H54 (cell line): ENCODE data around the gene ATAD3A.
"Not testable (repeated sequence)": the region's sequence is repeated elsewhere in the genome, so short reads cannot be mapped to it uniquely, and the experiment has no call there.

Source experiments
- DNase-seq: peaks from one replicate; pipeline ENCODE4 v3.0.0; 2011; ENCODE audit warnings: low spot score, mixed read lengths; ENCODE audit not compliant: insufficient read length
- FAIRE-seq: peaks from 3 replicates; lab custom pipeline; 2011; peaks lifted over from hg19 to GRCh38; lab: Jason Lieb, UNC
- POLR2A ChIP-seq: IDR thresholded peaks from 2 replicates; pipeline ENCODE4 v1.6.1; 2011; ENCODE audit warnings: low read depth, mild to moderate bottlenecking, low read length

ATAD3A gene

DNA sequence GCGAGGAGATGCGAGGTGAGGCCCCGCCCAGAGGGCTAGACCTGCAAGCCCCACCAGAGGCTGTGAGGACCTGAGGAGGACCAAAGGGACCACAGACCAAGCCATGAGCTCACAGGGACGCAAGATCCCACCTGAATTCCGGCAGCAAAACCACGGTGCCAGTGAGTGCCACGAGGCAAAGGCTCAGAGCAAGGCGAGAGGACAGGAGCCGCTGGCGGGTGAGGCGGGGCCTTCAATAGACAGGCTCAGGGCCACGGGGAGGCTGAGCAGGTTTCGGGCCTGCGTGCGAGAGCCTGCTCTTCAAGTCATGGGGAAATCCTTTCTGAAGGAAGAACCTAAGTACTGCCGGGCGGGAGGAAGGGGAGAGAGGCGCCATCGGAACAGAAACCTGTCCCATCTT lies 35.5 kb downstream of the ATAD3A start:
- DNase-seq, result no peak
- no peak for FAIRE-seq
- no peak for TF ChIP-seq POLR2A

DNA sequence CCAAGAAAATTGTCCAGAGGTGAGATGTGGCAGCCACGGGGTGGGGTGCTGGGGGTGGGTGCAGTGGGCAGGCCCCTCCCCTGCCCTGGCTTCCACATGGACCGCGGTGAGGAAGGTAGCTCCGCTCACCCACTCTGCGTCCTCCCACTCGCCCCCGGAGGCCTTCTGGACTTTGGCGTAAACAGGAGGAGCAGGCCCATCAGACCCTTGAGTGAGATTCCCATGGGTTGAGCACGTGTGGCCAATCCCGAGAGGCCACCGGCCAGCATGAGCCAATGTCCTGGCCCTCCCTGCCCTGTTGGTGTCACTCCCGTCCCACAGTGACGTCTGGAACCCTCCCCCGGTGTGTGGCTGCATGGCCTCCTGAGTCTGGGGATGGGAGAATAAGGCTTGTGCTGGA lies 36.6 kb downstream of the ATAD3A start:
- no peak for DNase-seq
- TF ChIP-seq POLR2A, result no peak
- FAIRE-seq, result no peak

DNA sequence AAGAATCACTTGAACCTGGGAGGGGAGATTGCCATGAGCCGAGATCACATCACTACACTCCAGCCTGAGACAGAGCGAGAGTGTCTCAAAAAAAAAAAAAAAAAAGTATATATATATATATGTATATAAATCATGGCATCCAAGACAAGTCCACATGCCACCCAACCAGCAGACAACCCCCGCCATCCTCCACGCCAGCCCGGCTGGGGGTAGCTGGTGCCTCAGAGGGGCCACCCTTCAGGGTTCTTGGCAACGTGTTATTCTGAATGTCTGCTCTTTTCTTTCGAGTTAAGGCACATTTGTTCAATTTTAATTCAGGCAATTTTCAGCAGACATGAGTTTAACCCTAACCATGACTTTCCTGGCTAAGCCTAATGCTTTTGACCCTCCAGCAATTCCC lies 38.1 kb downstream of the ATAD3A start:
- FAIRE-seq (no peak), DNase-seq (no peak)
- no peak for TF ChIP-seq POLR2A

DNA sequence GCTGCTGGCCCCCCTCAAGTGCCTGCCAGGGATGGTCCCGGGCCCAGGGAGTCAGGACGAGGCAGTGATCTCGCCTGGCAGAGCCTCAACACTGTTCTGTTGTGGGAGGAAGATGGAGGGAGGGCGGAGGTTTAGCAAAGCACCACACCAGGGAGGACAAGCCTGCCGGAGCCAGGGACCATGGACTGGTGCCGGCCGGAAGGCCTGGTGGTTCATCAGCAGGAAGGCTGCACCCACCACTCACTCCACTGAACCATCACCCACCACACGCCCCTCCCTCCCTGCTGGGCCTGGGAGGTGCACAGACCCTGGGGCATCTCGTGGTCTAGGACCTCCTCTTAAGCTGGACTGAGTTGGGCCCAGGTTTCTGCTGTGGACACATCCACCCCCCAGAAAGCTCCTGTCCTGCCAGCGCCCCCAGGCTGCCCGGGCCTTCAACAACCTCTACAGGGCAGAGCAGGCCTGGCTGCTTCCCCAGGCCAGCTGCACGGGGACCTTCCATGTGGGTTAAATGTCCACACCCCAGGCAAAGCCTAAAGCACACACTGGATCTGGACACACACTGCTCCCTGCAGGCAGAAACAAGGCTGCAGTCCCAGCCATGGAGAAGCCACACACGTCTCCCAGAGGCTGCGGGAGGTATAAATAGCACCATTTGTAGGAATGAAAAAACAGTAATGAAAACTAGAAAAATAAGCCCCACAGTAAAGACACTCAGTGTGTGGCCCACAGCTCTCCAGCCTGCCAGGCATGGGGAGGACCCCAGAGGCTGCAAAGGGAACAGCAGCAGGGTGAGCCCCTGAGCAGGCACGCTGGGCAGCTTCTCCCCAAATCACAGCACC lies 38.9 kb downstream of the ATAD3A start:
- FAIRE-seq (no peak), DNase-seq (no peak)
- no peak for TF ChIP-seq POLR2A

DNA sequence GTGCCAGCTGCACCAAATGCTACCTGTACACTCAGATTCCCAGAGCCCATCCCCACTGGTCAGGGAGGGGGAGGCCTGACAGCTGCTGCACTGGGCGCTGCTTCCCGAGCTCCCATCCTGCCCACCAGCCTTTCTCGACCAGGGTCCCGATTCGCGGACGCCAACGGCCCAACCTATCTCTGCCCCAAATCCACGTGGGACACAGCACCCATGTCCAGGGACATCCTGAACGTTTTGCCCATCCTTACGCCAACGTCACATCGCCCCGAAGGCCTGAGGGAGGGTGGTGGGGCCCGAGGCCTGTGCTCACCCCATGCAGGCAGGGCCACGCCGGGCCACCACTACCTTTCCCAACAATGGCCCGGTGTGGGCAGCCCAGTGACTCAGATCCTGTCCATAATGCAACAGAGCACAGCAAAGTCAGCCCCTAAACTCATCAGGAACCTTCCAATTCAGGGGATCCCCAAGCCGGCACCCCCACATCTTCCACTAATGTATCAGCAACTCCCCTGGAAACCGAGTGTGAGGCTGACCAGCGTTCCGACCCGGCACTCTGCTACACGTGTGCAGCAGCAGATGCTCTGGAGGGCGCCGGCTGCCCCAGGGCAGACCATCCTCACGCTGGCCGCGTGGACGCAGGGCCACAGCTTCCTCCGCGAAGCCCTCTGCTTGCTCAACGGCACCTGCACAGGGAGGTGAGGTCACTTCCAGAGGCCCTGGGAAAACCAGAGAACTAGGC lies 39.7 kb downstream of the ATAD3A start:
- DNase-seq (no peak), FAIRE-seq (no peak)
- TF ChIP-seq POLR2A, result no peak

DNA sequence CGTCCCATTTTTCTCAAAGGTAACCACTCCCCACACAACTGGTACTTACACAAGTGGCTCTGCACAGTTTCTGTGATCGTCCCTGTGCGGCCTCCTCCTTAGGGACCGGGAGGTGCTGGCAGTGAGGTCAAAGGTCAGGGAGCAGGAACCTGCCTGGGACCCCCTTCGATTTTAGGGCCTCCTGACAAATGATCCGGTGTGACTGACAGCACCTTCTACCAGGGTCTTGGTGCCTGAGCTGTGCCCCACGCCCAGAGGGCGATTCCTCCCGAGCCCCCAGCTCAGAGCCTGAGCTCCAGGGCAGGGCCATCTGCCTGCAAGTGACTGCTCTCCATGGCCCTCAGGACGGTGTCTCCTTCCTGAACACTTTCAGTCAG lies 40.3 kb downstream of the ATAD3A start:
- FAIRE-seq (no peak), DNase-seq (no peak)
- no peak for TF ChIP-seq POLR2A

DNA sequence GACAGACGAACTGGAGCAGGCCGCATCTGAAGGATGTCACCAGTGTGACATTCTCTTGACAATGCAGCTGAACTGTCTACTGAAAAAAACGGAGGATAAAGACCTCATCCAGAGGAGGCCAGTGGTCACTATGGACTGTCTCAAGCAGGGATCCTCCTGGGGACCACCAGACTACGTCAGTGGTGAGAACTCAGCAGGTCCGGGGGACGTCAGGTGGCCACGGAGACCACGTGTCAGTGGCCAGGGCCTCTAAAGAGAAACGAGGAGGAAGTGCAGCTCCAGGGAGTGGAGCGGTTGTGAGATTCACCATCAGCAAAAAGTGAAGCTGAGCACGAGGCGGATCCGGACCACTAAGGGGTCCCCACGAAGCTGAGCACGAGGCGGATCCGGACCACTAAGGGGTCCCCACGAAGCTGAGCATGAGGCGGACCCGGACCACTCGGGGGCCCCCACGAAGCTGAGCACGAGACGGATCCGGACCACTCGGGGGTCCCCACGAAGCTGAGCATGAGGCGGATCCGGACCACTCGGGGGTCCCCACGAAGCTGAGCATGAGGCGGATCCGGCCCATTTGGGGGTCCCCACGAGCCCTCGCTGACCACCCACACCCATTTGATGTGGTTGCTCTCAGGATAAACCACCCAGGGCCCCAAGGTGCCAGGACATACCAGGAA lies 42.0 kb downstream of the ATAD3A start:
- TF ChIP-seq POLR2A, result no peak
- DNase-seq (no peak), FAIRE-seq (no peak)

DNA sequence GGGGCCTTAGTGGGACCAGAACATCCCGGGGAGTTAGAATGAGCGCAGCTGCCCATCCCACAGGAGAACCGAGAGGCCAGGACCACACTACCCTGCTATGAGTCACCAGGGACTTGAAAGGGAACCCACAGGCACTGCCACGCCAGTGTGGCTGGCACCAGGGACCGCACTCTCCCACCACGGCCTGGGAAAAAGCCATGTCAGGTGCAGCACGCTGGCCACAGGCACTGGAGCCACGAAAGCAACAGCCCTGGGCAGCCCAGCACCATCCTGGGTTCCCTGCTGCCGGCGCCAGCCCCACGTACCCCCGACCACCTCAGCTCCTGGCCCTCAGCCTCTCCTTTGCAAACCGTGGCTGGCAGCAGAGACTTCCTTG lies 42.6 kb downstream of the ATAD3A start:
- no peak for DNase-seq
- no peak for FAIRE-seq
- no peak for TF ChIP-seq POLR2A

DNA sequence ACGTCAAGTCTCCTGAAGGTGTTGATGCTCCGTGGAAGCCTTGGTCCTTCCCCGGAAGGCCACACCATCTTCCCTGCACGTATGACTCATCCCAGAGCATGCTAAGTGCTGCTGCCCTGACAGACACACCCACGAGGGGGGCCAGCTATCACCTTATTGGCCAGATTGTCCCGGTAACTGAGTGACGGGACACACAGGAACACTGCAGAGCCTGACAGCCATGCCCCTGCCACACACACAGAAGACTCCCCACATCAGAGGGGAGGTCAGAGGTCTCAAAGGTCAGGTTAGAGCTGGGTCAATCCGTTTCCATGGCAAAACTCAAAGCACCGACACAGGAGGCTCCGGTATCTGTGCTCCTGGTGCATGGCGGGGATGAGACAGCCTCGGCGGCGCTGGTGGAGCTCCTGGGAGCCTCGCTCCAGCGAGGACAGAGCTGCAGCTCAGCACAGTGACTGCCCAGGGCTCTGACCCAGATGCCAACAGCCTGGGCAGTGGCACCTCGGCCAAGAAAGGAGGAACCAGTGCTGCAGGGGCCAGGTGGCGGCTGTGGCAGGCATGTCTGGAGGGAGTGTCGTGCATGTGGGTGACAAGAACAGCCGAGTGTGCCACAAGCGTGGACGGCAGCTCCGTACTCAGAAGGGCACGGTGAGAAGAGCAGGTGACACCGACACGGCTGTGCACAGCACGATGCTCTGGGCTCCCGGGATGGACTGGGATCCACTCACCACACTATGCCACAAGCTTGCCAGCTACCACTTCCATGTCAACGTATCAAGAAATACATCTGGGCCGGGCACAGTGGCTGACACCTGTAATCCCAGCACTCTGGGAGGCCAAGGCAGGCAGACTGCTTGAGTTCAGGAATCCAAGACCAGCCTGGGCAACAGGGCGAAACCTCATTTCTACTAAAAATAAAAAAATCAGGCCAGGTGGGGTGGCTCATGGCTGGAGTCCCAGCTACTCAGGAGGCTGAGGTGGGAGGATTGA lies 43.3 kb downstream of the ATAD3A start:
- DNase-seq, result peak; percentile 74

DNA sequence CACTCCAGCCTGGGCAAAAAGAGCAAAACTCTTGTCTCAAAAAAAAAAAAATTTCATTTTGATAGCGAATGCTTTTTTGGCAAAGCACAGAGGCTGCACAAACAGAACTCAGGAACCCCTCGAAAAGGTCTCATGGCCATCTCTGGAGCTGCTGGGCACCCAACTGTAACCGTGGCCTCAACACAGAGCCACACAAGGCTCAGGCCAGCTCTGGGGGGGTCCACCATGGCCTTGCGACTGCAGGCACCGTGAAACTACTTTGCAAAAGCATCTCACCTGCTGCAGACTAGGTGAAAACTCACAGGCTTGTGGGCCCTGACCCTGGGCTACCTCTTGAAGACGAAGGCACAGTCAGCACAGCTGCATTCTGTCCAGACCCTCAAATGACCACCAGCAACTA lies 44.5 kb downstream of the ATAD3A start:
- FAIRE-seq (no peak), DNase-seq (no peak)
- TF ChIP-seq POLR2A, result no peak

More for the DNA sequence above, 43.3 kb downstream of the ATAD3A start:
- peak; percentile 62 for FAIRE-seq
- TF ChIP-seq POLR2A, result no peak

DNA sequence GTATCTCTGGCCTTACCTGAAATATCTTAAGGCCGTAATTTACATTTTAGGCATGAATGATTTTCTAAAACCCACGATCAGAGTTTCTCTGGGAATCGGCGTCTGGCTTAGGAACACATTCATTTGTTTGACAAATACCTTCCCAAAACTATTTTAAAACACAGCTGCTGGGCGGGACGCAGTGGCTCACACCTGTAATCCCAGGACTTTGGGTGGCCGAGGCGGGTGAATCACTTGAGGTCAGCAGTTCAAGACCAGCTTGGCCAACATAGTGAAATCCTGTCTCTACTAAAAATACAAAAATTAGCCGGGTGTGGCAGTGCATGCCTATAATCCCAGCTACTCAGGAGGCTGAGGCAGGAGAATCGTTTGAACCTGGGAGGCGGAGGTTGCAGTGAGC lies 45.0 kb downstream of the ATAD3A start:
- not testable (repeated sequence) for FAIRE-seq, DNase-seq

DNA sequence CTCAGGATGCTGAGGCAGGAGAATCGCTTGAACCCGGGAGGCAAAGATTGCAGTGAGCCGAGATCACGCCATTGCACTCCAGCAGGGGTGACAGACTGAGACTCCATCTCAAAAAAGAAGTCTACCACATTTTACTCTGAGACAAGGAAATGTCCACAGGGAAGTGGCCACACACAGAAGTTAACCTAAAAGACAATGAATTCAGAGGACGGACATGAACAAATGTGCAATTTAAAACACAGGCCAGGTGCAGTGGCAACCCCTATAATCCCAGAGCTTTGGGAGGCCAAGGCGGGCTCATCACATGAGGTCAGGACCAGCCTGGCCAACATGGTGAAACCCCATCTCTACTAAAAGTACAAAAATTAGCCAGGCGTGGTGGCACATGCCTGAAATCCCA lies 45.7 kb downstream of the ATAD3A start:
- DNase-seq, FAIRE-seq: not testable (repeated sequence)

DNA sequence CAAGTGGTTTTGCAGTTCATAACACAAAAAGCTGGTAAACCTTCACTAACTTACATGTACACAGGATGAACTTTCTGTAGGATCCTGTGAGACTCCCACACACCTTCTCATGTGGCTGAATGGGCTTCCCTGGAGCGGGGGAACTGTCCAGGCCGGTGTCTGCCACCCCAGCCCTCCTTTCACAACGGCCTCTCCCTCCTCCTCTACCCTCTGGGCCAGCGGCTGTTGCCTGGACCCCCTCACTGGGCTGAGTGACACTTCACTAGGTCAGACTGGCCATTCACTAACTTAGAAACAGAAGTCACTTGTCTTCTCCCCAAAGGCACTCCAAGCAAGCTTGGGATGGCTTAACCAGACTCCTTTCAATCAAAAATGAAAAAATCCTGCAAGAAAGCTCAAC lies 46.6 kb downstream of the ATAD3A start:
- no peak for DNase-seq
- no peak for FAIRE-seq
- no peak for TF ChIP-seq POLR2A

DNA sequence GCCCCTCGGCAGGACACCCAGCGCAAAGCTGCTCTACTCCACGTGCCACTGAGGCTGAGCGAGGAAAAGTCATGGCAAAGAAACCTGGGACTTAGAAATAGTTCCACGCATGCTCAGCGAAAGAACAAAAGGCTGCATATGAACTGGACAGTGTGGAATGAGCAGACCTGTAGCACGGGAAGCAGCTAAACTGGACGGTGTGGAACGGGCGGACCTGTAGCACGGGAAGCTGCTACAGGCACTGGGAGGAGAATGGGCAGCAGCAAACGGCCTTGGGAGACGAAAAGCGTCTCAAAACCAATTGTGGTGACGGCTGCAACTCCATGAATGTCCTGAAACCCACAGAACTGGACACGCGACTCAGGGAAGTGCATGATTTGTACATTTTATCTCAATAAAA lies 47.1 kb downstream of the ATAD3A start:
- FAIRE-seq (no peak), DNase-seq (no peak)
- no peak for TF ChIP-seq POLR2A
